ENCODE data around the gene STK11. TPM values are rescaled to one million over a fixed set of nuclear protein-coding genes. Genes with fewer than 3 reads are reported as not detected.

Gene STK11
- total RNA-seq, 1 donor from 2014 or later, result 71.8 TPM

GRCh38 chr19:1261538-1261797 is 55.9 kb downstream of the STK11 start:
- H3K9me3 Mint-ChIP-seq, result no peaks in the 10 kb centered on the region
- DNase-seq (ENCODE audit: low spot score in 2 of 2, unreplicated experiment in 2 of 2), result no peak
- H3K4me3 Mint-ChIP-seq, result peak overlapping the region; percentile 79
- H3K27ac Mint-ChIP-seq, result peak overlapping the region; percentile 97
- TF ChIP-seq CTCF (IDR thresholded peaks at IDR 0.05; ENCODE audit: unreplicated experiment), result peak; percentile 25
- peaks cover 7% of the 10 kb centered on the region for H3K36me3 Mint-ChIP-seq
- H3K27me3 Mint-ChIP-seq (ENCODE audit: low read depth), result no peaks in the 10 kb centered on the region
- peaks cover 43% of the 10 kb centered on the region for H3K4me1 Mint-ChIP-seq

- H3K27ac Mint-ChIP-seq, result peak overlapping the region; percentile 97
- peaks cover 43% of the 10 kb centered on the region for H3K4me1 Mint-ChIP-seq
- peaks cover under 1% of the 10 kb centered on the region for H3K27me3 Mint-ChIP-seq (ENCODE audit: low read depth)
- no peak for DNase-seq (ENCODE audit: low spot score in 2 of 2, unreplicated experiment in 2 of 2)
- H3K9me3 Mint-ChIP-seq, result no peaks in the 10 kb centered on the region
- peak overlapping the region; percentile 79 for H3K4me3 Mint-ChIP-seq
- TF ChIP-seq CTCF (IDR thresholded peaks at IDR 0.05; ENCODE audit: unreplicated experiment), result peak; percentile 1
- peaks cover 7% of the 10 kb centered on the region for H3K36me3 Mint-ChIP-seq
Measured at GRCh38 chr19:1261798-1262622, 56.4 kb downstream of the STK11 start.

- no peaks in the 10 kb centered on the region for H3K9me3 Mint-ChIP-seq
- H3K36me3 Mint-ChIP-seq, result peaks cover 3% of the 10 kb centered on the region
- H3K27me3 Mint-ChIP-seq (ENCODE audit: low read depth), result peaks cover 4% of the 10 kb centered on the region
- DNase-seq (ENCODE audit: low spot score in 2 of 2, unreplicated experiment in 2 of 2), result no peak
- peak overlapping the region; percentile 46 for H3K4me3 Mint-ChIP-seq
- peak overlapping the region; percentile 88 for H3K27ac Mint-ChIP-seq
- peaks cover 46% of the 10 kb centered on the region for H3K4me1 Mint-ChIP-seq
- TF ChIP-seq CTCF (IDR thresholded peaks at IDR 0.05; ENCODE audit: unreplicated experiment), result no peak
Measured at GRCh38 chr19:1262623-1263123, 57.1 kb downstream of the STK11 start.

- no peak for DNase-seq (ENCODE audit: low spot score in 2 of 2, unreplicated experiment in 2 of 2)
- Mint-ChIP-seq H3K36me3 (peaks cover 2% of the 10 kb centered on the region), H3K9me3 (no peaks in the 10 kb centered on the region), H3K4me1 (peaks cover 48% of the 10 kb centered on the region), H3K4me3 (peak overlapping the region; percentile 46), H3K27me3 (ENCODE audit: low read depth) (peaks cover 4% of the 10 kb centered on the region), H3K27ac (peak overlapping the region; percentile 88)
- TF ChIP-seq CTCF (IDR thresholded peaks at IDR 0.05; ENCODE audit: unreplicated experiment), result no peak
Measured at GRCh38 chr19:1263188-1263587, 57.6 kb downstream of the STK11 start.

- no peak for DNase-seq (ENCODE audit: low spot score in 2 of 2, unreplicated experiment in 2 of 2)
- Mint-ChIP-seq H3K9me3 (no peaks in the 10 kb centered on the region), H3K36me3 (no peaks in the 10 kb centered on the region), H3K27me3 (ENCODE audit: low read depth) (peaks cover 4% of the 10 kb centered on the region), H3K4me3 (peak overlapping the region; percentile 54), H3K4me1 (peaks cover 53% of the 10 kb centered on the region), H3K27ac (peak overlapping the region; percentile 97)
- no peak for TF ChIP-seq CTCF (IDR thresholded peaks at IDR 0.05; ENCODE audit: unreplicated experiment)
Measured at GRCh38 chr19:1264801-1265614, 59.4 kb downstream of the STK11 start.
